ENCODE results near the gene MAP7D1.
"Not testable (repeated sequence)": the region's sequence is repeated elsewhere in the genome, so short reads cannot be mapped to it uniquely, and the experiment has no call there.

- not testable (repeated sequence) for TF ChIP-seq CTCF (conservative IDR thresholded peaks at IDR 0.05; ENCODE audit: low read depth, low read length); EZH2 (IDR thresholded peaks at IDR 0.05; ENCODE audit: borderline replicate concordance, low read depth, low read length, poor library complexity, severe bottlenecking)
These were observed 74.3 kb downstream of the MAP7D1 start for GRCh38 chr1:36230279-36230678.

All from A673 (cell line).